MM.1S (cell line): ENCODE data around the gene PLA2G7.

Experiments
- EZH2 ChIP-seq: fragments of 300-600 bp; sonication (generic); optimal IDR thresholded peaks from 2 replicates; pipeline ENCODE3; 2017; ENCODE audit warnings: low read depth, mild to moderate bottlenecking, antibody characterized with exemption, low read length, mixed read lengths
- EZH2phosphoT487 ChIP-seq: fragments of 300-600 bp; sonication (generic); IDR thresholded peaks from 2 replicates; pipeline ENCODE4 v1.6.1; 2018; ENCODE audit warnings: antibody characterized with exemption, low read length
- TF ChIP-seq, protein P1 (sequence below): fragments of 300-600 bp; sonication (generic); IDR thresholded peaks from 2 replicates; pipeline ENCODE4 v1.5.1; 2016; ENCODE audit warnings: antibody characterized with exemption, low read length, mixed read lengths

DNA sequence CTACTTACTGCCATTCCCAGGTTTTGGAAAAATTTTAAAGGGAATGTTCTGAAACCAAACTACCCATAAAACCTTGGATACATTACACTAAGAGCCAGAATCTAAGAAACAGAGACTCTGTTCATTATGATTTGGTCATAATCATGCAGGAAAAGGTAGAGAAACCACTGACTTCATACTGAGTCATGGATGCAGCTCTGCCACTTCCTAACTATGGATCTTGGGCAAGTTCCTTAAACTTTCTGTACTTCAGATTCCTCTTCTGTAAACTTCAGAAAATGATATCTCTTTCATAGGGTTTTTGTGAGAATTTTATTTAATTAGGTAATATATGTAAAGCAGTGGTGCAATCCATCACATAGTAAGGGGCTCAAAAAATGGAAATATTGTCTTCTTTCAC, 20.0 kb downstream of the PLA2G7 start:
- TF ChIP-seq, protein P1, sequence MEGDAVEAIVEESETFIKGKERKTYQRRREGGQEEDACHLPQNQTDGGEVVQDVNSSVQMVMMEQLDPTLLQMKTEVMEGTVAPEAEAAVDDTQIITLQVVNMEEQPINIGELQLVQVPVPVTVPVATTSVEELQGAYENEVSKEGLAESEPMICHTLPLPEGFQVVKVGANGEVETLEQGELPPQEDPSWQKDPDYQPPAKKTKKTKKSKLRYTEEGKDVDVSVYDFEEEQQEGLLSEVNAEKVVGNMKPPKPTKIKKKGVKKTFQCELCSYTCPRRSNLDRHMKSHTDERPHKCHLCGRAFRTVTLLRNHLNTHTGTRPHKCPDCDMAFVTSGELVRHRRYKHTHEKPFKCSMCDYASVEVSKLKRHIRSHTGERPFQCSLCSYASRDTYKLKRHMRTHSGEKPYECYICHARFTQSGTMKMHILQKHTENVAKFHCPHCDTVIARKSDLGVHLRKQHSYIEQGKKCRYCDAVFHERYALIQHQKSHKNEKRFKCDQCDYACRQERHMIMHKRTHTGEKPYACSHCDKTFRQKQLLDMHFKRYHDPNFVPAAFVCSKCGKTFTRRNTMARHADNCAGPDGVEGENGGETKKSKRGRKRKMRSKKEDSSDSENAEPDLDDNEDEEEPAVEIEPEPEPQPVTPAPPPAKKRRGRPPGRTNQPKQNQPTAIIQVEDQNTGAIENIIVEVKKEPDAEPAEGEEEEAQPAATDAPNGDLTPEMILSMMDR, result no peak
- TF ChIP-seq EZH2phosphoT487 (no peak), EZH2 (no peak)
